OCI-LY7 (cell line): Measurements from ENCODE around the gene ERCC2. TPM values are rescaled to one million over a fixed set of nuclear protein-coding genes. Genes with fewer than 3 reads are reported as not detected.

Experiments
- BruUV-seq: library from RNA; stranded (reverse); fragments of 400-500 nt; replicated peaks from 2 replicates; lab custom pipeline; 2021; lab: Mats Ljungman, UMichigan
- CTCF ChIA-PET: fragments of 300-600 bp; sonication (Branson Sonifier 250); formaldehyde crosslinking; loops from one replicate; lab custom pipeline; 2022; ENCODE audit warnings: antibody characterized with exemption; ENCODE audit not compliant: unreplicated experiment; lab: Charles Lee
- POLR2A ChIA-PET: fragments of 300-600 bp; sonication (Branson Sonifier 250); formaldehyde crosslinking; loops from one replicate; lab custom pipeline; 2022; ENCODE audit warnings: antibody characterized with exemption; lab: Charles Lee
- DNase-seq: peaks from one replicate; pipeline ENCODE4 v3.0.0-alpha.2; 2015; ENCODE audit warnings: low spot score
- H2AFZ ChIP-seq: fragments of 200-600 bp; sonication (generic), shearing (Covaris generic); 2 replicates; pipeline ENCODE4 v1.6.1; 2014; ENCODE audit warnings: mild to moderate bottlenecking, antibody characterized with exemption, low read length, moderate library complexity
- H3K27ac ChIP-seq: fragments of 200-600 bp; sonication (generic); 2 replicates; pipeline ENCODE4 v1.5.1; 2014; ENCODE audit warnings: mixed run types, low read depth, mild to moderate bottlenecking, moderate library complexity, low read length, inconsistent platforms; ENCODE audit not compliant: poor library complexity, severe bottlenecking
- H3K36me3 ChIP-seq: fragments of 200-600 bp; sonication (generic); 2 replicates; pipeline ENCODE4 v1.6.1; 2014; ENCODE audit warnings: mild to moderate bottlenecking, antibody characterized with exemption, low read length, moderate library complexity, mixed read lengths; ENCODE audit not compliant: insufficient read depth
- H3K4me1 ChIP-seq: fragments of 200-600 bp; sonication (generic); 2 replicates; pipeline ENCODE4 v1.5.1; 2014; ENCODE audit warnings: mild to moderate bottlenecking, low read length; ENCODE audit not compliant: insufficient read depth, poor library complexity, severe bottlenecking
- H3K4me2 ChIP-seq: fragments of 200-600 bp; sonication (generic); 2 replicates; pipeline ENCODE4 v1.6.1; 2014; ENCODE audit warnings: mild to moderate bottlenecking, low read length
- H3K4me3 ChIP-seq: fragments of 200-600 bp; sonication (generic); 2 replicates; pipeline ENCODE4 v1.5.1; 2014; ENCODE audit warnings: mild to moderate bottlenecking, low read depth, low read length; ENCODE audit not compliant: poor library complexity, severe bottlenecking
- H3K79me2 ChIP-seq: fragments of 200-600 bp; sonication (generic); 2 replicates; pipeline ENCODE4 v1.6.1; 2016; ENCODE audit warnings: low read depth, mild to moderate bottlenecking, low read length, moderate library complexity, mixed read lengths; ENCODE audit not compliant: insufficient read depth
- H3K9me2 ChIP-seq: fragments of 200-600 bp; sonication (generic); 2 replicates; pipeline ENCODE4 v1.6.1; 2016; ENCODE audit warnings: mild to moderate bottlenecking, low read length, mixed read lengths; ENCODE audit not compliant: insufficient read depth
- H3K9me3 ChIP-seq: fragments of 200-600 bp; sonication (generic); 2 replicates; pipeline ENCODE4 v1.6.1; 2014; ENCODE audit warnings: mild to moderate bottlenecking, mixed run types, low read length, mixed read lengths
- H4K20me1 ChIP-seq: fragments of 200-600 bp; sonication (generic); 2 replicates; pipeline ENCODE4 v1.6.1; 2014; ENCODE audit warnings: mild to moderate bottlenecking, antibody characterized with exemption, low read length, moderate library complexity, mixed read lengths; ENCODE audit not compliant: insufficient read depth
- EZH2phosphoT487 ChIP-seq: fragments of 200-600 bp; sonication (generic); IDR thresholded peaks from 2 replicates; pipeline ENCODE4 v1.6.1; 2018; ENCODE audit warnings: low read depth, borderline replicate concordance, mild to moderate bottlenecking, mixed run types, antibody characterized with exemption, low read length, moderate library complexity, mixed read lengths
- intact Hi-C: fragments of 100-400 bp; cut with micrococcal nuclease; formaldehyde crosslinking; loops from one replicate; pipeline ENCODE4 v1.10.0; 2022; ENCODE audit not compliant: unreplicated experiment
- total RNA-seq, 2 experiments: library from RNA; depleted of rRNA in 1 of 2; stranded (reverse); fragments of >200 nt in 1 of 2; shearing (Covaris generic) in 1 of 2; gene quantifications; 2 replicates each; pipeline ENCODE4 v1.2.3, GENCODE V29; 2014 to 2022
- TF ChIP-seq, protein P1 (sequence below): fragments of 200-600 bp; sonication (generic); conservative IDR thresholded peaks from 2 replicates; pipeline ENCODE4 v1.5.1; 2014; ENCODE audit warnings: mild to moderate bottlenecking, antibody characterized with exemption, low read length, moderate library complexity, mixed read lengths

The ERCC2 gene
- total RNA-seq, 2 experiments from 2014 or later, result 21.0 to 24.4 TPM

DNA sequence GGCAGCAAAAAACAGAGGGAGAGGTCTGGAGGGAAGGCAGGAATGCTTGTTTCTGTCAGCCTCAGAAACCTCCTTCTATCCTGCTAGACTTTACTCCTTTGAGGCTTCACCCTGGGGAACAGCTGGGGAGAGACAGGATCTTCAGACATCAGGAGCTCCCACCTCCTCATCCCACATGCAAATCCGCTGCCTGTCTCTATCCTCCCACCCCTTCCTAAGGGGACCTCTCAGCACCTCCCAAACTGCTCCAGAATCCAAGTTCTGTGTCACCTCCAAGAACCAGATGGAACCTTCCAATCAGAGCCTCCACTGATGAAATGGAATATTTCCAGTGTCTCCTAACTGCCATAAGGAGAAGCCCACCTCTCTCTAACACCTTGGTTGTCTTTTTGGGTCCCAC, 9.7 kb upstream of the ERCC2 start:
- ChIA-PET CTCF (no interaction called here), POLR2A (no interaction called here)
- DNase-seq, result no peak
- Histone ChIP-seq H3K4me2 (no peak overlapping the region), H2AFZ (no peak overlapping the region), H3K27ac (no peak overlapping the region), H3K36me3 (no peaks in the 10 kb centered on the region), H4K20me1 (no peaks in the 10 kb centered on the region), H3K79me2 (no peaks in the 10 kb centered on the region), H3K9me2 (no peaks in the 10 kb centered on the region), H3K9me3 (no peaks in the 10 kb centered on the region), H3K4me3 (no peak overlapping the region), H3K4me1 (no peaks in the 10 kb centered on the region)
- no peak for TF ChIP-seq EZH2phosphoT487
- TF ChIP-seq, protein P1, sequence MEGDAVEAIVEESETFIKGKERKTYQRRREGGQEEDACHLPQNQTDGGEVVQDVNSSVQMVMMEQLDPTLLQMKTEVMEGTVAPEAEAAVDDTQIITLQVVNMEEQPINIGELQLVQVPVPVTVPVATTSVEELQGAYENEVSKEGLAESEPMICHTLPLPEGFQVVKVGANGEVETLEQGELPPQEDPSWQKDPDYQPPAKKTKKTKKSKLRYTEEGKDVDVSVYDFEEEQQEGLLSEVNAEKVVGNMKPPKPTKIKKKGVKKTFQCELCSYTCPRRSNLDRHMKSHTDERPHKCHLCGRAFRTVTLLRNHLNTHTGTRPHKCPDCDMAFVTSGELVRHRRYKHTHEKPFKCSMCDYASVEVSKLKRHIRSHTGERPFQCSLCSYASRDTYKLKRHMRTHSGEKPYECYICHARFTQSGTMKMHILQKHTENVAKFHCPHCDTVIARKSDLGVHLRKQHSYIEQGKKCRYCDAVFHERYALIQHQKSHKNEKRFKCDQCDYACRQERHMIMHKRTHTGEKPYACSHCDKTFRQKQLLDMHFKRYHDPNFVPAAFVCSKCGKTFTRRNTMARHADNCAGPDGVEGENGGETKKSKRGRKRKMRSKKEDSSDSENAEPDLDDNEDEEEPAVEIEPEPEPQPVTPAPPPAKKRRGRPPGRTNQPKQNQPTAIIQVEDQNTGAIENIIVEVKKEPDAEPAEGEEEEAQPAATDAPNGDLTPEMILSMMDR, result no peak
- BruUV-seq, result no TSS peak
- intact Hi-C loops, result no loop called here

DNA sequence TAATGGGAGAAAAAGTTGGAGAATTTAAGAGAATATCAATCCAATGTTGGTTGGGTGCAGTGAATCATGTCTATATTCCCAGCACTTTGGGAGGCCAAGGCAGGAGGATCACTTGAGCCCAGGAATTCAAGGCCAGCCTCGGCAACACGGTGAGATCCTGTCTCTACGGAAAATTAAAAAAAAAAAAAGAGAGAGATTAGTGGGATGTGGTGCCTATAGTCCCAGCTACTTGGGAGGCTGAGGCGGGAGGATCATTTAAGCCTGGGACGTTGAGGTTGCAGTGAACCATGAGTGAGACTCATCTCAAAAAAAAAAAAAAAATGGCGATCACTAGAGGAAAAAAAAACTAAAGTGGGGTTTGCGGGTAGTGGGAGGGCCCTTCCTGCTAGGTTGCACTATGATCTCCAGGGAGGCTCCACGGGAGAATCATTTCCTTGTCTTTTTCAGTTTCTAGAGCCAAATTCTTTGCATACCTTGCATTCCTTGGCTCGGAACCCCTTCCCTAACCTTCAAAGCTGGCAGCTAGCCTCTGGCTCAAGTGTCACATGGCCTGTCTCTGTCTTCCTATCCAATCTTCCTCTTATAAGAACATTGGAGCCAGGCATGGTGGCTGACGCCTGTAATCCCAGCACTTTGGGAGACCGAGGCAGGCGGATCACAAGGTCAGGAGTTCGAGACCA, 5.8 kb upstream of the ERCC2 start:
- TF ChIP-seq, protein P1, result no peak
- no peak for TF ChIP-seq EZH2phosphoT487
- ChIA-PET POLR2A (no interaction called here), CTCF (no interaction called here)
- H2AFZ ChIP-seq, result no peak overlapping the region
- peaks cover 3% of the 10 kb centered on the region for H3K4me1 ChIP-seq
- no peak overlapping the region for H3K27ac ChIP-seq
- H3K9me2 ChIP-seq, result no peaks in the 10 kb centered on the region
- BruUV-seq, result no TSS peak
- DNase-seq, result no peak
- no peaks in the 10 kb centered on the region for H3K79me2 ChIP-seq
- intact Hi-C loops, result no loop called here
- H3K9me3 ChIP-seq, result no peaks in the 10 kb centered on the region
- no peak overlapping the region for H3K4me2 ChIP-seq
- H3K36me3 ChIP-seq, result no peaks in the 10 kb centered on the region
- H4K20me1 ChIP-seq, result no peaks in the 10 kb centered on the region
- H3K4me3 ChIP-seq, result no peak overlapping the region

DNA sequence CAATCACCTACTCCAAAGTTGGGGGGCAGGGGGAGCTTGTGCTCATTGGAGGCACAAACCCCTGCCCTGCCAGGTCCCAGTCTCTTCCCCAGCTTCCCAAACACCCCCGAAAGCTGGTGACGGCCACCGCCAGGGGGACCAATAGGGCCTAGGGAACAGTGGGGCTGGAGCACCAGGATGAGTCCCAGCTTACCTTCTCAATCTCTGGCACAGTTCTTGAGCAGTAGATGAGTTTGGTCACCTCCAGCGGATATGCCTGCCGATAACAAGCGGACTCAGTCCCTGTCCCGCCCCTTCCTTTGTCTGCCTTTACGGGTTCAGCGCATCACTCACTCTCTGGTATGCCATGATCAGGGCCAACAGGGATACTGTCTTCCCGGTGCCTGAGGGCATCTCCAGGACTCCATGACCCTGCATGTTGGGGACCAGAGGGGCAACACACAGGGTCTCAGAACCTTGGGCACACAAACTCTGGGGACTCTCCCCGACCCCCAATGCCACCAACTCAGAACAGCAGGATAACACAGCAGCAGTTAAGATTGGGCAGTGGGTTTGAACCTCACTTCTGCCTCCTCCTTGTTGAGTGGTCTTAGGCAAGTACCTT, 1.5 kb downstream of the ERCC2 start:
- ChIA-PET POLR2A (interaction anchor here (1.0 kb wide), 1 partner anchor 109 kb away, joined by 3 read pairs; no protein-coding TSS in a partner anchor), CTCF (no interaction called here)
- no TSS peak for BruUV-seq
- Histone ChIP-seq H2AFZ (no peak overlapping the region), H3K9me2 (no peaks in the 10 kb centered on the region), H3K4me3 (no peak overlapping the region), H4K20me1 (no peaks in the 10 kb centered on the region), H3K36me3 (peaks cover 3% of the 10 kb centered on the region; the same call in 1 of the 2 replicates), H3K9me3 (no peaks in the 10 kb centered on the region), H3K4me1 (peaks cover 15% of the 10 kb centered on the region), H3K4me2 (peak overlapping the region; percentile 95; the same call in 1 of the 2 replicates), H3K27ac (no peak overlapping the region), H3K79me2 (no peaks in the 10 kb centered on the region)
- no peak for TF ChIP-seq EZH2phosphoT487
- TF ChIP-seq, protein P1, result no peak
- DNase-seq, result no peak
- intact Hi-C loops, result no loop called here
